HG03060 (cell line): ENCODE measurements around the gene SERINC1.

Experiments used
- ATAC-seq: cut with Tn5 transposase; IDR thresholded peaks from one replicate; pipeline ENCODE4 v1.9.1; 2021; ENCODE audit warnings: low read depth, moderate number of reproducible peaks; ENCODE audit not compliant: unreplicated experiment

SERINC1 gene

GRCh38 chr6:122399055-122399347 lies 72.6 kb downstream of the SERINC1 start:
- ATAC-seq, result no peak

- ATAC-seq, result no peak
Observed at GRCh38 chr6:122394016-122394415, 77.6 kb downstream of the SERINC1 start.

- ATAC-seq, result no peak
Observed at GRCh38 chr6:122393351-122393896, 78.2 kb downstream of the SERINC1 start.
